ENCODE measurements around the gene VCL. TPM values are rescaled to one million over a fixed set of nuclear protein-coding genes. Genes with fewer than 3 reads are reported as not detected.

Gene VCL
- total RNA-seq, 1 experiment from 2014 or later = 106 TPM

- H3K9me2 ChIP-seq (ENCODE audit: insufficient read depth) = no peaks in the 10 kb centered on the region
- no peak overlapping the region for H2AFZ ChIP-seq (ENCODE audit: low read depth, low read length, poor library complexity, severe bottlenecking)
- CTCF ChIA-PET = no interaction called here
- peaks cover 1% of the 10 kb centered on the region; the same call in 1 of the 2 replicates for H3K79me2 ChIP-seq (ENCODE audit: insufficient read depth, low read length)
- POLR2A ChIA-PET = no interaction called here
- H3K4me3 ChIP-seq (replicated peaks in 1 of 2; ENCODE audit: low read depth in 1 of 2, low read length in 2 of 2) = no peak overlapping the region
- DNase-seq (ENCODE audit: low read depth, low spot score) = no peak
- H3K9ac ChIP-seq (ENCODE audit: low read length) = no peak overlapping the region
- H3K9me3 ChIP-seq (ENCODE audit: control insufficient read depth in 1 of 2, insufficient read depth in 1 of 2, low read depth in 1 of 2, low read length in 2 of 2) = no peaks in the 10 kb centered on the region
- H4K20me1 ChIP-seq (ENCODE audit: insufficient read depth) = no peaks in the 10 kb centered on the region
- BruUV-seq (replicated peaks) = TSS peak; percentile 15
- no peaks in the 10 kb centered on the region for H3K27me3 ChIP-seq (ENCODE audit: insufficient read depth, low read length)
- TF ChIP-seq JUND (IDR thresholded peaks at IDR 0.05) = no peak
- no peak for TF ChIP-seq CEBPB (IDR thresholded peaks at IDR 0.05; ENCODE audit: low read depth)
- TF ChIP-seq TCF7L2 (IDR thresholded peaks at IDR 0.05; ENCODE audit: borderline replicate concordance, extremely low read depth, insufficient read depth, insufficient read length) = no peak
- TF ChIP-seq, protein P1, sequence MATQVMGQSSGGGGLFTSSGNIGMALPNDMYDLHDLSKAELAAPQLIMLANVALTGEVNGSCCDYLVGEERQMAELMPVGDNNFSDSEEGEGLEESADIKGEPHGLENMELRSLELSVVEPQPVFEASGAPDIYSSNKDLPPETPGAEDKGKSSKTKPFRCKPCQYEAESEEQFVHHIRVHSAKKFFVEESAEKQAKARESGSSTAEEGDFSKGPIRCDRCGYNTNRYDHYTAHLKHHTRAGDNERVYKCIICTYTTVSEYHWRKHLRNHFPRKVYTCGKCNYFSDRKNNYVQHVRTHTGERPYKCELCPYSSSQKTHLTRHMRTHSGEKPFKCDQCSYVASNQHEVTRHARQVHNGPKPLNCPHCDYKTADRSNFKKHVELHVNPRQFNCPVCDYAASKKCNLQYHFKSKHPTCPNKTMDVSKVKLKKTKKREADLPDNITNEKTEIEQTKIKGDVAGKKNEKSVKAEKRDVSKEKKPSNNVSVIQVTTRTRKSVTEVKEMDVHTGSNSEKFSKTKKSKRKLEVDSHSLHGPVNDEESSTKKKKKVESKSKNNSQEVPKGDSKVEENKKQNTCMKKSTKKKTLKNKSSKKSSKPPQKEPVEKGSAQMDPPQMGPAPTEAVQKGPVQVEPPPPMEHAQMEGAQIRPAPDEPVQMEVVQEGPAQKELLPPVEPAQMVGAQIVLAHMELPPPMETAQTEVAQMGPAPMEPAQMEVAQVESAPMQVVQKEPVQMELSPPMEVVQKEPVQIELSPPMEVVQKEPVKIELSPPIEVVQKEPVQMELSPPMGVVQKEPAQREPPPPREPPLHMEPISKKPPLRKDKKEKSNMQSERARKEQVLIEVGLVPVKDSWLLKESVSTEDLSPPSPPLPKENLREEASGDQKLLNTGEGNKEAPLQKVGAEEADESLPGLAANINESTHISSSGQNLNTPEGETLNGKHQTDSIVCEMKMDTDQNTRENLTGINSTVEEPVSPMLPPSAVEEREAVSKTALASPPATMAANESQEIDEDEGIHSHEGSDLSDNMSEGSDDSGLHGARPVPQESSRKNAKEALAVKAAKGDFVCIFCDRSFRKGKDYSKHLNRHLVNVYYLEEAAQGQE (IDR thresholded peaks at IDR 0.05; ENCODE audit: low read depth) = no peak
- TF ChIP-seq POLR2AphosphoS5 (IDR thresholded peaks at IDR 0.05; ENCODE audit: low read depth, low read length) = no peak
- TF ChIP-seq YY1 (IDR thresholded peaks at IDR 0.05; ENCODE audit: extremely low read depth, insufficient replicate concordance, low read depth, low read length) = no peak
- no peak for TF ChIP-seq EGR1 (IDR thresholded peaks at IDR 0.05; ENCODE audit: low read depth)
- no peak for TF ChIP-seq RAD21 (IDR thresholded peaks at IDR 0.05; ENCODE audit: low read depth)
- H3K36me3 ChIP-seq (ENCODE audit: control insufficient read depth in 1 of 2, insufficient read depth in 2 of 2, low read length in 2 of 2) = peaks cover 50 to 74% of the 10 kb centered on the region in 2 experiments
- no peak overlapping the region for H3K4me2 ChIP-seq (ENCODE audit: low read length)
- no peak for ATAC-seq
- RAD21 ChIA-PET (ENCODE audit: low non-redundant PET in 1 of 2, low total read pairs in 2 of 2, uncharacterized antibody in 2 of 2, unreplicated experiment in 2 of 2) = no interaction called here
- intact Hi-C loops (cut with micrococcal nuclease) = no loop called here
- no peak overlapping the region for H3K27ac ChIP-seq (ENCODE audit: low read depth, low read length)
- H3K4me1 ChIP-seq (ENCODE audit: control insufficient read depth in 1 of 2, insufficient read depth in 2 of 2, low read length in 2 of 2) = no peaks in the 10 kb centered on the region
Measured at GRCh38 chr10:74097776-74098175, 99.9 kb downstream of the VCL start.

Data from HCT116 (cell line).